OCI-LY3 (cell line): ENCODE data around the gene SLAMF7.

Source experiments
- EZH2phosphoT487 ChIP-seq: fragments of 200-600 bp; shearing (Covaris generic); IDR thresholded peaks from 2 replicates; pipeline ENCODE4 v1.6.1; 2018; ENCODE audit warnings: antibody characterized with exemption, mixed run types, low read depth
- TF ChIP-seq, protein P1 (sequence below): fragments of 200-600, 300-600 bp; sonication (generic); IDR thresholded peaks from 2 replicates; pipeline ENCODE4 v1.5.1; 2014; ENCODE audit warnings: antibody characterized with exemption, low read length, low read depth

DNA sequence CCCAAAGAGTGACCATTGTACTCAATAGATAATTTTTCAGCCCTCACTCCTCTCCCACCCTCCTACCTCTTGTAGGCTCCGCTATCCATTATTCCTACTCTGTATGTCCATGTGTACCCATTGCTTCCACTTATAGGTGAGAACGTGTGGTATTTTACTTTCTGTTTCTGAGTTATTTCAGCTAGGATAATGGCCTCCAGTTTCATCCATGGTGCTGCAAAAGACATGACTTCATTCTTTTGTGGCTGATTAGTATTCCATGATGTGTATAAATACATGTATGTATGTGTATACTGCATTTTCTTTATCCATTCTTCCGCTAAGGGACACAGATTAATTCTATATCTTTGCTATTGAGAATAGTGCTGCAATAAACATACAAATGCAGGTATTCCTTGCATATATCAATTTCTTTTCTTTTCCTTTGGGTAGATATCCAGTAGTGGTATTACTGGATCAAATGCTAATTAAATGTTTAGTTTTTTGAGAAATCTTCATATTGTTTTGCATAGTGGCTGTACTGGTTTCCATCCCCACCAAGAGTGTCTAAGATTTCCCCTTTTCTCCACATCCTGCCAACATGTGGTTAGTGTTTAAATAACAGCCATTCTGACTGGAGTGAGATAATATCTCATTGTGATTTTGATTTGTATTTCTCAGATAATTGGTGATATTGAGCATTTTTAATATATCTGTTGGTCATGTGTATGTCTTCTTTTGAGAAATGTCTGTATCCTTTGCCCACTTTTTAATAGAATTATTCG is 61.8 kb downstream of the SLAMF7 start:
- TF ChIP-seq, protein P1, sequence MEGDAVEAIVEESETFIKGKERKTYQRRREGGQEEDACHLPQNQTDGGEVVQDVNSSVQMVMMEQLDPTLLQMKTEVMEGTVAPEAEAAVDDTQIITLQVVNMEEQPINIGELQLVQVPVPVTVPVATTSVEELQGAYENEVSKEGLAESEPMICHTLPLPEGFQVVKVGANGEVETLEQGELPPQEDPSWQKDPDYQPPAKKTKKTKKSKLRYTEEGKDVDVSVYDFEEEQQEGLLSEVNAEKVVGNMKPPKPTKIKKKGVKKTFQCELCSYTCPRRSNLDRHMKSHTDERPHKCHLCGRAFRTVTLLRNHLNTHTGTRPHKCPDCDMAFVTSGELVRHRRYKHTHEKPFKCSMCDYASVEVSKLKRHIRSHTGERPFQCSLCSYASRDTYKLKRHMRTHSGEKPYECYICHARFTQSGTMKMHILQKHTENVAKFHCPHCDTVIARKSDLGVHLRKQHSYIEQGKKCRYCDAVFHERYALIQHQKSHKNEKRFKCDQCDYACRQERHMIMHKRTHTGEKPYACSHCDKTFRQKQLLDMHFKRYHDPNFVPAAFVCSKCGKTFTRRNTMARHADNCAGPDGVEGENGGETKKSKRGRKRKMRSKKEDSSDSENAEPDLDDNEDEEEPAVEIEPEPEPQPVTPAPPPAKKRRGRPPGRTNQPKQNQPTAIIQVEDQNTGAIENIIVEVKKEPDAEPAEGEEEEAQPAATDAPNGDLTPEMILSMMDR: no peak
- no peak for TF ChIP-seq EZH2phosphoT487
